Right lobe of liver (tissue), 4 donors: Measurements from ENCODE around the gene MAGI1.

ENCODE experiments used
- CTCF ChIP-seq, 4 donors: fragments of 200-600 bp in 3 of 4; fragments of 450-650 bp in 1 of 4; IDR thresholded peaks; one replicate each; pipeline versions ENCODE4 v1.5.1 to v1.8.0; 2016 to 2022; ENCODE audit warnings: antibody characterized with exemption in 4 of 4, mild to moderate bottlenecking in 2 of 4
- POLR2A ChIP-seq: fragments of 450-650 bp; IDR thresholded peaks from one replicate; pipeline ENCODE4 v1.6.1; 2017; ENCODE audit warnings: antibody characterized with exemption, mild to moderate bottlenecking
- donor health status: DM: no; HTN: no; CAD: no.
- donor health status: DM: no; HTN: no; CAD: no.
- donor health status: DM: no; HTN: yes; CAD: no.

GRCh38 chr3:65582012-65582717 is 456.6 kb downstream of the MAGI1 start:
- TF ChIP-seq CTCF (IDR thresholded peaks at IDR 0.05) (no peak), POLR2A (no peak)
